SU-DHL-6 (cell line): ENCODE measurements around the gene MSH3.

Experiments used
- H2AFZ ChIP-seq: fragments of 200-600 bp; sonication (generic); 2 replicates; pipeline ENCODE4 v1.6.1; 2014; ENCODE audit warnings: low read depth, mild to moderate bottlenecking, moderate library complexity, mixed read lengths, antibody characterized with exemption, low read length; ENCODE audit not compliant: severe bottlenecking
- H3F3A ChIP-seq: fragments of 200-600 bp; shearing (Covaris generic); 2 replicates; pipeline ENCODE4 v1.6.0; 2016; ENCODE audit warnings: antibody characterized with exemption, mild to moderate bottlenecking; ENCODE audit not compliant: insufficient read depth
- H3K27ac ChIP-seq: fragments of 200-600 bp; sonication (generic); 2 replicates; pipeline ENCODE4 v1.5.1; 2016; ENCODE audit warnings: low read depth, mild to moderate bottlenecking, low read length, moderate library complexity, mixed read lengths
- H3K27me3 ChIP-seq: fragments of 200-600 bp; sonication (generic), shearing (Covaris generic); 2 replicates; pipeline ENCODE4 v1.6.0; 2014; ENCODE audit warnings: mild to moderate bottlenecking, low read length
- H3K36me3 ChIP-seq: fragments of 200-600 bp; sonication (generic); 2 replicates; pipeline ENCODE4 v1.6.1; 2014; ENCODE audit warnings: mild to moderate bottlenecking, low read length, mixed read lengths
- H3K4me2 ChIP-seq: fragments of 300-600, 200-600 bp; shearing (Covaris generic), sonication (generic); 2 replicates; pipeline ENCODE4 v1.6.0; 2014; ENCODE audit warnings: low read length, low read depth, mild to moderate bottlenecking; ENCODE audit not compliant: poor library complexity, severe bottlenecking
- H3K4me3 ChIP-seq: fragments of 200-600 bp; sonication (generic); 2 replicates; pipeline ENCODE4 v1.5.1; 2014; ENCODE audit warnings: antibody characterized with exemption, low read length, mild to moderate bottlenecking, mixed read lengths; ENCODE audit not compliant: insufficient read depth, poor library complexity, severe bottlenecking
- H3K79me2 ChIP-seq: fragments of 200-600 bp; sonication (generic); 2 replicates; pipeline ENCODE4 v1.6.1; 2014; ENCODE audit warnings: mild to moderate bottlenecking, low read length, moderate library complexity; ENCODE audit not compliant: insufficient read depth
- H3K9ac ChIP-seq: fragments of 200-600 bp; sonication (generic); 2 replicates; pipeline ENCODE4 v1.7.0; 2014; ENCODE audit warnings: mild to moderate bottlenecking, low read length
- H3K9me2 ChIP-seq: fragments of 200-600 bp; sonication (generic); replicated peaks from 2 replicates; pipeline ENCODE4 v1.6.1; 2014; ENCODE audit warnings: low read length; ENCODE audit not compliant: insufficient read depth
- H3K9me3 ChIP-seq: fragments of 200-600 bp; sonication (generic); 2 replicates; pipeline ENCODE4 v1.6.1; 2014; ENCODE audit warnings: low read length, mixed read lengths; ENCODE audit not compliant: insufficient read depth
- H4K20me1 ChIP-seq: fragments of 200-600 bp; sonication (generic); 2 replicates; pipeline ENCODE4 v1.6.1; 2014; ENCODE audit warnings: low read depth, mild to moderate bottlenecking, antibody characterized with exemption, low read length, moderate library complexity, mixed read lengths
- EZH2phosphoT487 ChIP-seq: fragments of 200-600 bp; sonication (generic), shearing (Covaris generic); conservative IDR thresholded peaks from 2 replicates; pipeline ENCODE4 v1.6.1; 2018; ENCODE audit warnings: mild to moderate bottlenecking, antibody characterized with exemption, low read length, moderate library complexity, mixed read lengths
- TF ChIP-seq, protein P1 (sequence below): fragments of 200-600 bp; sonication (generic); IDR thresholded peaks from one replicate; pipeline ENCODE4 v1.5.1; 2017; ENCODE audit warnings: antibody characterized with exemption, mild to moderate bottlenecking, low read length, moderate library complexity; ENCODE audit not compliant: insufficient read depth, poor library complexity, severe bottlenecking

MSH3 gene

DNA sequence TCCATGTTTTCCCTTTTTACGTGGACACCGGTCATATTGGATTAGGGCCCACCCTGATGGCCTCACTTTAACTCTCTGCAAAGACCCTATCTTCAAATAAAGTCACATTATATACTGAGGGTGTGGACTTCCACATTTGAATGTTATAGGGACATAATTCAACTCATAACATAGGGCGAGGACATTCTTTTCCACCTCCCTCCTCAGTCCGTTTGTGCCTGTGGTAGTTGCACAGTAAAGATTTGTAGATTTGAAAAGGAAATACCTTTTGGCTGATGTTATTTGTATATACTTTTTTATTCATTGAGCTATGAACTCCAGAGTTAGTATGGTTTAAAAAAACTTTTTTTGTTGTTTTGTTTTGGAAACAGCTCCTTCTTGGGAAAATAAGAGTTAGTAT lies 51.3 kb downstream of the MSH3 start:
- Histone ChIP-seq H4K20me1 (no peaks in the 10 kb centered on the region), H3K27ac (no peak overlapping the region), H3K36me3 (no peaks in the 10 kb centered on the region), H3K9me3 (no peaks in the 10 kb centered on the region), H3K4me3 (no peak overlapping the region), H3K4me2 (no peak overlapping the region), H3K9me2 (no peaks in the 10 kb centered on the region), H2AFZ (no peak overlapping the region), H3F3A (no peaks in the 10 kb centered on the region), H3K79me2 (no peaks in the 10 kb centered on the region), H3K9ac (no peak overlapping the region), H3K27me3 (no peaks in the 10 kb centered on the region)
- no peak for TF ChIP-seq EZH2phosphoT487
- TF ChIP-seq, protein P1, sequence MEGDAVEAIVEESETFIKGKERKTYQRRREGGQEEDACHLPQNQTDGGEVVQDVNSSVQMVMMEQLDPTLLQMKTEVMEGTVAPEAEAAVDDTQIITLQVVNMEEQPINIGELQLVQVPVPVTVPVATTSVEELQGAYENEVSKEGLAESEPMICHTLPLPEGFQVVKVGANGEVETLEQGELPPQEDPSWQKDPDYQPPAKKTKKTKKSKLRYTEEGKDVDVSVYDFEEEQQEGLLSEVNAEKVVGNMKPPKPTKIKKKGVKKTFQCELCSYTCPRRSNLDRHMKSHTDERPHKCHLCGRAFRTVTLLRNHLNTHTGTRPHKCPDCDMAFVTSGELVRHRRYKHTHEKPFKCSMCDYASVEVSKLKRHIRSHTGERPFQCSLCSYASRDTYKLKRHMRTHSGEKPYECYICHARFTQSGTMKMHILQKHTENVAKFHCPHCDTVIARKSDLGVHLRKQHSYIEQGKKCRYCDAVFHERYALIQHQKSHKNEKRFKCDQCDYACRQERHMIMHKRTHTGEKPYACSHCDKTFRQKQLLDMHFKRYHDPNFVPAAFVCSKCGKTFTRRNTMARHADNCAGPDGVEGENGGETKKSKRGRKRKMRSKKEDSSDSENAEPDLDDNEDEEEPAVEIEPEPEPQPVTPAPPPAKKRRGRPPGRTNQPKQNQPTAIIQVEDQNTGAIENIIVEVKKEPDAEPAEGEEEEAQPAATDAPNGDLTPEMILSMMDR: no peak

DNA sequence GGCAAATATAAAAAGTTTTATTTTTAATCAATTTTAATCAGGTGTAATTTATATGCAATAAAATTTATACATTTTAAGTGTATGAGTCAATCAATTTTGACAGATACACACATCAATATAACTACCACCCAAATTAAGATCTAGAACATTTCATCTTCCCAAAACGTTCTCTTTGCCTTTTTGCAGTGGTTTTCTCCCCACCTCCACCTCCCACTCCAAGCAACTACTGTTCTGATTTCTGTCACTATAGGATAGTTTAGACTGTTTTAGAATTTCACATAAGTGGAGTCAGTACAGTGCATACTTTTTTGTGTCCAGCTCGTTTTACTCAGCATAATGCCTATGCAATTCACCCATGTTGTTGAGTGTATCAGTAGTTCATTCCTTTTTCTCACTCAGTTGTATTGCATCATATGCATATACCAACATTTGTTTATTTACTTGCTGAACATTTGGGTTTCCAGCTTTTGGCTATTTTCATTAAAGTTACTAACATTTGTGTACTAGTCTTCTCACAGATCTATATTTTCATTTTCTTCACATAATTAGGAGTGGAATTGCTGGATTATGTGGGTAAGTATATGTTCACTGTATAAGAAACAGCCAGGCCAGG lies 52.5 kb downstream of the MSH3 start:
- no peak overlapping the region for H3K9ac ChIP-seq
- TF ChIP-seq, protein P1: no peak
- no peak for TF ChIP-seq EZH2phosphoT487

DNA sequence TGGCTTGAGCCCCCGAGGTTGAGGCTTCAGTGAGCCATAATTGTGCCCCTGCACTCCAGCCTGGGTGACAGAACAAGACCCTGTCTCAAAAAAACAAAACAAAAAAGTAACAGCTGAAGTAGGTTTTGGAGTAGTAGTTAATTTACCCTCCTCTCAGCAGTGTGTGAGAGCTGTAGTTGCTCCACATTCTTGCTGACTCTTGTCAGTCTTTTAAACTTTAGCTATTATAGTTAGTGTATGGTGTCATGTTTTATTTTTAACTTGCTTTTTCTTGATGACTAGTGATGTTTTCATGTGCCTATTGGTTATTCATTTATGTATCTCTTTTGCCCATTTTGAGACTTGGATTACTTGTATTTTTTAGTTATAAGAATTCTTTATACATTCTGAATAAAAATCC lies 53.2 kb downstream of the MSH3 start:
- Histone ChIP-seq H3K4me3 (no peak overlapping the region), H3K27me3 (no peaks in the 10 kb centered on the region), H3K9me3 (no peaks in the 10 kb centered on the region), H3K9ac (no peak overlapping the region), H3K27ac (no peak overlapping the region), H4K20me1 (no peaks in the 10 kb centered on the region), H3K4me2 (no peak overlapping the region), H3K79me2 (no peaks in the 10 kb centered on the region), H3K9me2 (no peaks in the 10 kb centered on the region), H3K36me3 (no peaks in the 10 kb centered on the region), H2AFZ (no peak overlapping the region), H3F3A (no peaks in the 10 kb centered on the region)
- TF ChIP-seq EZH2phosphoT487: no peak
- TF ChIP-seq, protein P1: no peak

More for the DNA sequence above, 52.5 kb downstream of the MSH3 start:
- Histone ChIP-seq H3K9me3 (no peaks in the 10 kb centered on the region), H2AFZ (no peak overlapping the region), H3K27me3 (no peaks in the 10 kb centered on the region), H3F3A (no peaks in the 10 kb centered on the region), H3K9me2 (no peaks in the 10 kb centered on the region), H3K79me2 (no peaks in the 10 kb centered on the region), H3K4me2 (no peak overlapping the region), H4K20me1 (no peaks in the 10 kb centered on the region), H3K4me3 (no peak overlapping the region), H3K27ac (no peak overlapping the region), H3K36me3 (no peaks in the 10 kb centered on the region)
